B cell (primary cell): ENCODE measurements around the gene COG2. TPM values are rescaled to one million over a fixed set of nuclear protein-coding genes. Genes with fewer than 3 reads are reported as not detected.

ENCODE experiments used
- ATAC-seq: fragments of 200-7000 bp; cut with Tn5 transposase; one replicate; pipeline ENCODE4 v1.10.0; 2021; ENCODE audit warnings: low read depth, mild to moderate bottlenecking, moderate number of reproducible peaks, moderate library complexity
- CTCF ChIA-PET: fragments of 350-600 bp; sonication (Branson Sonifier 250); formaldehyde crosslinking; loops from one replicate; lab custom pipeline; 2021; ENCODE audit warnings: antibody characterized with exemption, inconsistent platforms; lab: Charles Lee
- POLR2A ChIA-PET: fragments of 350-600 bp; sonication (Branson Sonifier 250); formaldehyde crosslinking; loops from one replicate; lab custom pipeline; 2021; ENCODE audit warnings: antibody characterized with exemption; lab: Charles Lee
- DNase-seq: peaks from one replicate; pipeline ENCODE4 v3.0.0; 2013
- H2AFZ ChIP-seq: 2 replicates; pipeline ENCODE4 v1.6.1; 2012; ENCODE audit warnings: mild to moderate bottlenecking, low read depth, low read length; ENCODE audit not compliant: insufficient read depth, poor library complexity, severe bottlenecking
- H3K27ac ChIP-seq, 2 donors: 1 replicate in 1 of 2; 2 replicates in 1 of 2; pipeline ENCODE4 v1.5.1; 2012 to 2013; ENCODE audit warnings: low read length in 2 of 2, mild to moderate bottlenecking in 2 of 2, moderate library complexity in 1 of 2
- H3K27me3 ChIP-seq, 4 experiments: fragments of 200-600 bp in 1 of 4; sonication (generic) in 1 of 4; replicated peaks in 1 of 4; 1 replicate in 2 of 4; 2 replicates in 2 of 4; pipeline versions ENCODE4 v1.6.1 to v1.7.0; 2013 to 2016; ENCODE audit warnings: low read length in 3 of 4, mild to moderate bottlenecking in 2 of 4, mixed read lengths in 1 of 4, moderate library complexity in 1 of 4; ENCODE audit not compliant: insufficient read depth in 4 of 4, control insufficient read depth in 3 of 4; ENCODE audit errors: control extremely low read depth in 1 of 4
- H3K36me3 ChIP-seq, 2 experiments: replicated peaks in 1 of 2; 1 replicate in 1 of 2; 2 replicates in 1 of 2; pipeline versions ENCODE4 v1.6.1 to v1.7.1; 2013; ENCODE audit warnings: low read length in 1 of 2; ENCODE audit not compliant: insufficient read depth in 2 of 2, control insufficient read depth in 1 of 2; ENCODE audit errors: control extremely low read depth in 1 of 2, extremely low read depth in 1 of 2
- H3K4me1 ChIP-seq, 2 donors: fragments of 200-600 bp in 1 of 2; sonication (generic) in 1 of 2; 1 replicate in 1 of 2; 2 replicates in 1 of 2; pipeline versions ENCODE4 v1.5.1 to v1.6.1; 2013 to 2017; ENCODE audit warnings: low read length in 2 of 2; ENCODE audit not compliant: control insufficient read depth in 2 of 2, insufficient read depth in 2 of 2
- H3K4me2 ChIP-seq: replicated peaks from 2 replicates; pipeline ENCODE3; 2012; ENCODE audit warnings: mild to moderate bottlenecking, low read depth, low read length; ENCODE audit not compliant: poor library complexity, severe bottlenecking
- H3K4me3 ChIP-seq, 5 experiments: fragments of 200-600 bp in 1 of 5; sonication (generic) in 1 of 5; 1 replicate in 3 of 5; 2 replicates in 2 of 5; pipeline versions ENCODE4 v1.5.1 to v1.7.0; 2011 to 2016; ENCODE audit warnings: low read length in 4 of 5, mild to moderate bottlenecking in 4 of 5, low read depth in 2 of 5, control low read depth in 1 of 5, moderate library complexity in 1 of 5; ENCODE audit not compliant: insufficient read depth in 1 of 5; ENCODE audit errors: control extremely low read depth in 1 of 5, extremely low read depth in 1 of 5
- H3K79me2 ChIP-seq: fragments of 200-600 bp; sonication (generic); one replicate; pipeline ENCODE4 v1.6.0; 2016; ENCODE audit warnings: low read length; ENCODE audit not compliant: control insufficient read depth, insufficient read depth
- H3K9ac ChIP-seq: fragments of 200-600 bp; sonication (generic); 2 replicates; pipeline ENCODE4 v1.6.1; 2017; ENCODE audit warnings: mild to moderate bottlenecking, low read length, moderate library complexity
- H3K9me3 ChIP-seq, 3 donors: one replicate each; pipeline versions ENCODE4 v1.6.1 to v1.7.1; 2013; ENCODE audit warnings: low read length in 2 of 3; ENCODE audit not compliant: control insufficient read depth in 2 of 3, insufficient read depth in 1 of 3; ENCODE audit errors: control extremely low read depth in 1 of 3
- H4K20me1 ChIP-seq: 2 replicates; pipeline ENCODE4 v1.6.0; 2012; ENCODE audit warnings: mild to moderate bottlenecking, low read length; ENCODE audit not compliant: insufficient read depth, control insufficient read depth, poor library complexity, severe bottlenecking
- H3K27ac Mint-ChIP-seq: one replicate; pipeline ENCODE4 v1.8.0; 2021; ENCODE audit warnings: mixed read lengths
- H3K27me3 Mint-ChIP-seq: one replicate; pipeline ENCODE4 v1.8.0; 2021; ENCODE audit warnings: mixed read lengths
- H3K4me1 Mint-ChIP-seq: one replicate; pipeline ENCODE4 v1.8.0; 2021; ENCODE audit warnings: mixed read lengths
- H3K4me3 Mint-ChIP-seq: one replicate; pipeline ENCODE4 v1.8.0; 2021; ENCODE audit warnings: mixed read lengths
- H3K9me3 Mint-ChIP-seq: one replicate; pipeline ENCODE4 v1.8.0; 2022; ENCODE audit warnings: mixed read lengths; ENCODE audit not compliant: insufficient read depth
- EZH2 ChIP-seq: IDR thresholded peaks from 2 replicates; pipeline ENCODE4 v1.6.1; 2012; ENCODE audit warnings: borderline replicate concordance, low read depth, mild to moderate bottlenecking, moderate library complexity, low read length; ENCODE audit not compliant: insufficient read depth, poor library complexity, severe bottlenecking
- WGBS: methylation state at CpG from one replicate; pipeline ENCODE4 v1.1.5; 2013; ENCODE audit warnings: missing lambda C conversion rate; ENCODE audit not compliant: insufficient coverage; 5-methylcytosine and 5-hydroxymethylcytosine counted together
- intact Hi-C: fragments of 100-400 bp; cut with micrococcal nuclease; formaldehyde crosslinking; loops from one replicate; pipeline ENCODE4 v1.10.0; 2022
- polyA plus RNA-seq: library from polyadenylated mRNA; depleted of rRNA; stranded (reverse); fragments of >200 nt; gene quantifications from 2 replicates; pipeline ENCODE4 v1.2.3, GENCODE V29; 2012
- total RNA-seq, 2 donors: library from RNA; stranded (reverse); fragments of 120-200 nt in 1 of 2; gene quantifications; 1 replicate in 1 of 2; 2 replicates in 1 of 2; pipeline versions ENCODE4 v1.2.3 to v1.2.4, GENCODE V29; 2013 to 2022
- TF ChIP-seq, protein P1 (sequence below): fragments of 200-600 bp; IDR thresholded peaks from one replicate; pipeline ENCODE4 v1.8.0; 2022; ENCODE audit warnings: antibody characterized with exemption, mild to moderate bottlenecking

Gene COG2
- total and polyA plus RNA-seq, 2 donors (not counting 1 experiment from before 2014, with no cell fraction given), result 17.0 to 42.5 TPM

DNA sequence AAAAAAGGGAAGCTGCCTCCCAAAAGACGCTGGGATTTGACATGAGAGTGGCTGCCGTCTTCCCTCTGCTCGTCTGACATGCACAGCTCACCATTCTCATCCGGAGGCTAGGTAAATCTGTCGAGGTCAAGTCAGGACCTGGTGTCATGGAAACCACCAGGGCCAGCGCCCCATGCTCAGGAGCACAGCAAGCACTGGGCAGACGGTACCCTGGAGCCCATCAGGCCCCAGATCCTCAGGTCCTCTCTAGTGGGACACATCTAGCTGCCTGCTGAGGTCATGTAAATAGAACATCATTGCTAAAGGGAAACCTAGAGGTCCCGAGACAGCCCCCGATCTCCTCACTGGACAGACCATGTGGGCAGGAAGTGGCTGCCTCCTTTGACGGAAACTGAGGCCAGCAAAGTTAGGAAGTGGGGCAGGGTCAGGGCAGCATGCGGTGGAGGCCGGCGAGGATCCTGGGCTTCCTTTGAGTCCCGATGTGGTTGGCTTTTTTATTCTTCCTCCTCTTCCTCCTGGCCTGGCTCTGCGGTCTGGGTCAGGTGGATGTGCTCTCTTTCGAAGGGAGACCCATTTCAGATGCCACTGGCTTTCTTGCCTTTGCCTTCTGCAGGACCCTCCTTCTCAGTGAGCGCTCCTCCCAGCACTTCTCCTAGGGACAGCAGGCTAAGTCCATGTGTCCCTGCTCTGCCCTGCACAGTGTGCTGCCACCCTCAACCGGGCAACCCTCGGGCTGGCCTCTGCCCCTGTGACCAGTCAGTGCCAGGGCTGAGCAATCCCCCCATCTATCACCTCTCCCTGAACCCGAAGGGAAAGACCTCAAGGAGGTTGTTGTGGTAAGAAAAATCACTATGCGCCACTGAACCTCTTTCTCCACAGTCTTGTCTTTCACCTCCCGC lies 65.7 kb downstream of the COG2 start:
- H3K27ac ChIP-seq, result no peak overlapping the region
- no peak for TF ChIP-seq EZH2
- TF ChIP-seq, protein P1, sequence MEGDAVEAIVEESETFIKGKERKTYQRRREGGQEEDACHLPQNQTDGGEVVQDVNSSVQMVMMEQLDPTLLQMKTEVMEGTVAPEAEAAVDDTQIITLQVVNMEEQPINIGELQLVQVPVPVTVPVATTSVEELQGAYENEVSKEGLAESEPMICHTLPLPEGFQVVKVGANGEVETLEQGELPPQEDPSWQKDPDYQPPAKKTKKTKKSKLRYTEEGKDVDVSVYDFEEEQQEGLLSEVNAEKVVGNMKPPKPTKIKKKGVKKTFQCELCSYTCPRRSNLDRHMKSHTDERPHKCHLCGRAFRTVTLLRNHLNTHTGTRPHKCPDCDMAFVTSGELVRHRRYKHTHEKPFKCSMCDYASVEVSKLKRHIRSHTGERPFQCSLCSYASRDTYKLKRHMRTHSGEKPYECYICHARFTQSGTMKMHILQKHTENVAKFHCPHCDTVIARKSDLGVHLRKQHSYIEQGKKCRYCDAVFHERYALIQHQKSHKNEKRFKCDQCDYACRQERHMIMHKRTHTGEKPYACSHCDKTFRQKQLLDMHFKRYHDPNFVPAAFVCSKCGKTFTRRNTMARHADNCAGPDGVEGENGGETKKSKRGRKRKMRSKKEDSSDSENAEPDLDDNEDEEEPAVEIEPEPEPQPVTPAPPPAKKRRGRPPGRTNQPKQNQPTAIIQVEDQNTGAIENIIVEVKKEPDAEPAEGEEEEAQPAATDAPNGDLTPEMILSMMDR, result no peak
- no peak overlapping the region for H3K4me3 ChIP-seq
- H3K9me3 Mint-ChIP-seq, result no peaks in the 10 kb centered on the region
- POLR2A ChIA-PET, result no interaction called here
- WGBS, result 60% methylated on average over 17 of the region's 22 CpGs
- H3K4me2 ChIP-seq, result no peak overlapping the region
- H3K27me3 Mint-ChIP-seq, result peaks cover 22% of the 10 kb centered on the region
- H3K9me3 ChIP-seq, result no peaks in the 10 kb centered on the region
- H3K27me3 ChIP-seq, result no peaks in the 10 kb centered on the region
- intact Hi-C loops, result no loop called here
- H3K4me3 Mint-ChIP-seq, result no peak overlapping the region
- H3K4me1 ChIP-seq, result no peaks in the 10 kb centered on the region
- no peak overlapping the region for H3K27ac Mint-ChIP-seq
- CTCF ChIA-PET, result no interaction called here
- no peaks in the 10 kb centered on the region for H3K4me1 Mint-ChIP-seq
- H3K9ac ChIP-seq, result no peak overlapping the region
- H2AFZ ChIP-seq, result no peak overlapping the region
- no peak for ATAC-seq
- H3K79me2 ChIP-seq, result no peaks in the 10 kb centered on the region
- H3K36me3 ChIP-seq, result no peaks in the 10 kb centered on the region
- no peaks in the 10 kb centered on the region for H4K20me1 ChIP-seq
- DNase-seq, result no peak
